Endothelial cell of umbilical vein (primary cell): ENCODE data around the gene CCDC73. TPM values are rescaled to one million over a fixed set of nuclear protein-coding genes. Genes with fewer than 3 reads are reported as not detected.

Experiments
- BruUV-seq: library from RNA; stranded (reverse); fragments of 400-500 nt; replicated peaks from 2 replicates; lab custom pipeline; 2021; lab: Mats Ljungman, UMichigan
- CTCF ChIA-PET: fragments of 300-600, 350-600 bp; sonication (Branson Sonifier 250); formaldehyde crosslinking; loops from one replicate; lab custom pipeline; 2021; ENCODE audit warnings: antibody characterized with exemption, inconsistent platforms; lab: Charles Lee
- POLR2A ChIA-PET: fragments of 300-600, 350-600 bp; sonication (Branson Sonifier 250); formaldehyde crosslinking; loops from one replicate; lab custom pipeline; 2021; ENCODE audit warnings: antibody characterized with exemption, inconsistent platforms; lab: Charles Lee
- DNase-seq: peaks from one replicate; pipeline ENCODE4 v3.0.0-alpha.2; 2011; ENCODE audit warnings: low read depth, low spot score
- FAIRE-seq: peaks from 2 replicates; lab custom pipeline; 2011; peaks lifted over from hg19 to GRCh38; lab: Jason Lieb, UNC
- H2AFZ ChIP-seq: 2 replicates; pipeline ENCODE4 v1.6.0; 2012; ENCODE audit warnings: low read depth, low read length, control low read depth, inconsistent platforms
- H3K27ac ChIP-seq: 2 replicates; pipeline ENCODE4 v1.5.1; 2011; ENCODE audit warnings: low read depth, mild to moderate bottlenecking, control low read depth, low read length, moderate library complexity; ENCODE audit not compliant: insufficient read depth
- H3K27me3 ChIP-seq, 2 experiments: 2 replicates each; pipeline versions ENCODE4 v1.6.0 to v1.6.1; 2011; ENCODE audit warnings: low read length in 2 of 2, mixed read lengths in 1 of 2; ENCODE audit not compliant: control insufficient read depth in 2 of 2, insufficient read depth in 2 of 2
- H3K36me3 ChIP-seq, 2 experiments: 2 replicates in 1 of 2; 3 replicates in 1 of 2; pipeline ENCODE4 v1.5.1; 2011; ENCODE audit warnings: low read length in 2 of 2, mild to moderate bottlenecking in 1 of 2, moderate library complexity in 1 of 2; ENCODE audit not compliant: control insufficient read depth in 2 of 2, insufficient read depth in 2 of 2; ENCODE audit errors: extremely low read depth in 1 of 2
- H3K4me1 ChIP-seq: 3 replicates; pipeline ENCODE4 v1.5.1; 2011; ENCODE audit warnings: mild to moderate bottlenecking, low read length; ENCODE audit not compliant: control insufficient read depth, insufficient read depth; ENCODE audit errors: extremely low read depth
- H3K4me2 ChIP-seq: 2 replicates; pipeline ENCODE4 v1.6.1; 2011; ENCODE audit warnings: low read length, control low read depth, mixed read lengths; ENCODE audit not compliant: insufficient read depth
- H3K4me3 ChIP-seq, 3 experiments: fragments of 200-600 bp in 1 of 3; sonication (generic), shearing (Covaris generic) in 1 of 3; replicated peaks in 1 of 3; 2 replicates each; pipeline ENCODE4 v1.5.1; 2011 to 2016; ENCODE audit warnings: control low read depth in 3 of 3, low read length in 3 of 3, mild to moderate bottlenecking in 2 of 3, inconsistent platforms in 1 of 3, low read depth in 1 of 3, moderate library complexity in 1 of 3; ENCODE audit not compliant: insufficient read depth in 1 of 3
- H3K79me2 ChIP-seq: 2 replicates; pipeline ENCODE4 v1.6.0; 2012; ENCODE audit warnings: low read length, inconsistent platforms; ENCODE audit not compliant: control insufficient read depth, insufficient read depth
- H3K9ac ChIP-seq: replicated peaks from 2 replicates; pipeline ENCODE3; 2011; ENCODE audit warnings: low read length, control low read depth; ENCODE audit not compliant: insufficient read depth; ENCODE audit errors: extremely low read depth
- H3K9me1 ChIP-seq: replicated peaks from 3 replicates; pipeline ENCODE4 v1.6.0; 2011; ENCODE audit warnings: mild to moderate bottlenecking, low read length; ENCODE audit not compliant: control insufficient read depth, insufficient read depth; ENCODE audit errors: extremely low read depth
- H3K9me3 ChIP-seq: replicated peaks from 2 replicates; pipeline ENCODE4 v1.5.1; 2012; ENCODE audit warnings: low read length, inconsistent platforms; ENCODE audit not compliant: control insufficient read depth, insufficient read depth
- H4K20me1 ChIP-seq: replicated peaks from 2 replicates; pipeline ENCODE3; 2011; ENCODE audit warnings: mild to moderate bottlenecking, low read length; ENCODE audit not compliant: control insufficient read depth, insufficient read depth; ENCODE audit errors: extremely low read depth
- CTCF ChIP-seq, 2 donors: IDR thresholded peaks; 1 replicate in 1 of 2; 2 replicates in 1 of 2; pipeline ENCODE4 v1.5.1; 2011; ENCODE audit warnings: low read length in 2 of 2, mild to moderate bottlenecking in 2 of 2, moderate library complexity in 2 of 2, control low read depth in 1 of 2, inconsistent platforms in 1 of 2, low read depth in 1 of 2; ENCODE audit not compliant: insufficient read depth in 1 of 2; ENCODE audit errors: extremely low read depth in 1 of 2
- EZH2 ChIP-seq: IDR thresholded peaks from 2 replicates; pipeline ENCODE4 v1.6.1; 2012; ENCODE audit warnings: borderline replicate concordance, low read depth, mild to moderate bottlenecking, moderate library complexity, low read length, inconsistent platforms; ENCODE audit not compliant: severe bottlenecking
- FOS ChIP-seq: IDR thresholded peaks from 2 replicates; pipeline ENCODE4 v1.6.1; 2011; ENCODE audit warnings: mild to moderate bottlenecking, low read length, moderate library complexity, borderline replicate concordance; ENCODE audit not compliant: insufficient read depth
- GATA2 ChIP-seq: IDR thresholded peaks from 2 replicates; pipeline ENCODE4 v1.7.0; 2011; ENCODE audit warnings: low read depth, mild to moderate bottlenecking, moderate library complexity, mixed read lengths, low read length; ENCODE audit not compliant: insufficient read length, insufficient read depth
- JUN ChIP-seq: IDR thresholded peaks from 2 replicates; pipeline ENCODE4 v1.6.1; 2011; ENCODE audit warnings: borderline replicate concordance, low read depth; ENCODE audit not compliant: insufficient read length, insufficient read depth
- MAX ChIP-seq: IDR thresholded peaks from 2 replicates; pipeline ENCODE4 v1.6.1; 2011; ENCODE audit not compliant: insufficient read depth, insufficient read length
- MYC ChIP-seq: IDR thresholded peaks from one replicate; pipeline ENCODE4 v1.6.1; 2011; ENCODE audit warnings: mild to moderate bottlenecking, low read depth, low read length
- POLR2A ChIP-seq: IDR thresholded peaks from 2 replicates; pipeline ENCODE4 v1.6.1; 2012; ENCODE audit warnings: low read depth, mild to moderate bottlenecking, control low read depth, low read length
- POLR2AphosphoS5 ChIP-seq: IDR thresholded peaks from 2 replicates; pipeline ENCODE4 v1.6.1; 2012; ENCODE audit warnings: low read depth, mild to moderate bottlenecking, control low read depth, low read length, moderate library complexity; ENCODE audit not compliant: insufficient read depth
- dilution Hi-C: fragments of 300-500 bp; cut with MboI; formaldehyde crosslinking; loops from one replicate; pipeline ENCODE4 v1.15.0; 2019; ENCODE audit warnings: low sequenced_read_pairs; ENCODE audit not compliant: extremely low pct_ligation_motif_present
- intact Hi-C: fragments of 100-400 bp; cut with micrococcal nuclease; formaldehyde crosslinking; loops from one replicate; pipeline ENCODE4 v1.10.0; 2022
- polyA plus RNA-seq, 4 experiments: library from polyadenylated mRNA; depleted of rRNA in 3 of 4; stranded (reverse) in 3 of 4; unstranded in 1 of 4; fragments of >200 nt; gene quantifications; 2 replicates each; pipeline versions ENCODE4 v1.2.1 to v1.2.3, GENCODE V29; 2011 to 2012; ENCODE audit warnings: missing spikeins in 1 of 4
- total RNA-seq: library from RNA; stranded (reverse); gene quantifications from 2 replicates; pipeline ENCODE4 v1.2.3, GENCODE V29; 2021

CCDC73 gene
- total and polyA plus RNA-seq, 2 donors (not counting 3 experiments of a cell fraction or from before 2014, with no cell fraction given) = not detected

GRCh38 chr11:32752001-32752400 lies 42.5 kb downstream of the CCDC73 start:
- Histone ChIP-seq H2AFZ (no peak overlapping the region), H3K9me1 (no peaks in the 10 kb centered on the region), H3K27ac (no peak overlapping the region), H3K9ac (no peak overlapping the region), H3K79me2 (no peaks in the 10 kb centered on the region), H3K4me3 (no peak overlapping the region), H3K9me3 (no peaks in the 10 kb centered on the region), H3K4me2 (no peak overlapping the region), H4K20me1 (no peaks in the 10 kb centered on the region), H3K27me3 (no peaks in the 10 kb centered on the region), H3K36me3 (no peaks in the 10 kb centered on the region), H3K4me1 (no peaks in the 10 kb centered on the region)
- ChIA-PET POLR2A (no interaction called here), CTCF (no interaction called here)
- no peak for FAIRE-seq
- dilution Hi-C loops = no loop called here
- no TSS peak for BruUV-seq
- no peak for DNase-seq
- intact Hi-C loops = no loop called here
- TF ChIP-seq POLR2AphosphoS5 = no peak
- no peak for TF ChIP-seq CTCF (IDR thresholded peaks at IDR 0.05; ENCODE audit: extremely low read depth in 1 of 2, insufficient read depth in 1 of 2, low read depth in 1 of 2, low read length in 2 of 2)
- TF ChIP-seq FOS = no peak
- no peak for TF ChIP-seq JUN
- TF ChIP-seq MAX = no peak
- TF ChIP-seq MYC = no peak
- no peak for TF ChIP-seq GATA2
- TF ChIP-seq POLR2A = no peak
- no peak for TF ChIP-seq EZH2
